DOHH2 (cell line): ENCODE measurements around the gene PAPPA.

Experiments used
- H3F3A ChIP-seq: fragments of 200-600 bp; sonication (generic), shearing (Covaris generic); 2 replicates; pipeline ENCODE4 v1.6.0; 2016; ENCODE audit warnings: antibody characterized with exemption, mild to moderate bottlenecking; ENCODE audit not compliant: control insufficient read depth, insufficient read depth
- H3K27ac ChIP-seq: fragments of 200-600 bp; sonication (generic); 2 replicates; pipeline ENCODE4 v1.5.1; 2014; ENCODE audit warnings: low read depth, mild to moderate bottlenecking, low read length, moderate library complexity
- H3K27me3 ChIP-seq: fragments of 200-600 bp; sonication (generic); 2 replicates; pipeline ENCODE4 v1.6.1; 2014; ENCODE audit warnings: mild to moderate bottlenecking, low read length, mixed read lengths; ENCODE audit not compliant: control insufficient read depth
- H3K36me3 ChIP-seq: fragments of 200-600 bp; sonication (generic); 2 replicates; pipeline ENCODE4 v1.6.1; 2014; ENCODE audit warnings: mild to moderate bottlenecking, low read length, moderate library complexity, mixed read lengths; ENCODE audit not compliant: control insufficient read depth
- H3K4me1 ChIP-seq: fragments of 200-600 bp; sonication (generic); 2 replicates; pipeline ENCODE4 v1.6.1; 2014; ENCODE audit warnings: mild to moderate bottlenecking, low read length, mixed read lengths; ENCODE audit not compliant: control insufficient read depth
- H3K4me2 ChIP-seq: fragments of 200-600 bp; sonication (generic); 2 replicates; pipeline ENCODE4 v1.6.0; 2014; ENCODE audit warnings: mild to moderate bottlenecking, low read length, moderate library complexity
- H3K4me3 ChIP-seq: fragments of 200-600 bp; sonication (generic); 2 replicates; pipeline ENCODE4 v1.5.1; 2014; ENCODE audit warnings: mild to moderate bottlenecking, low read length, mixed read lengths
- H3K79me2 ChIP-seq: fragments of 200-600 bp; sonication (generic); 2 replicates; pipeline ENCODE4 v1.6.1; 2014; ENCODE audit warnings: mild to moderate bottlenecking, low read length, mixed read lengths; ENCODE audit not compliant: control insufficient read depth
- H3K9me2 ChIP-seq: fragments of 200-600 bp; sonication (generic); replicated peaks from 2 replicates; pipeline ENCODE4 v1.6.1; 2014; ENCODE audit warnings: mild to moderate bottlenecking, low read length, mixed read lengths; ENCODE audit not compliant: control insufficient read depth
- H3K9me3 ChIP-seq: fragments of 200-600 bp; sonication (generic); 2 replicates; pipeline ENCODE4 v1.6.1; 2014; ENCODE audit warnings: antibody characterized with exemption, low read length, mixed read lengths; ENCODE audit not compliant: control insufficient read depth, insufficient read depth
- H4K20me1 ChIP-seq: fragments of 200-600 bp; sonication (generic); 2 replicates; pipeline ENCODE4 v1.6.0; 2014; ENCODE audit warnings: low read depth, mild to moderate bottlenecking, antibody characterized with exemption, low read length, moderate library complexity; ENCODE audit not compliant: control insufficient read depth, insufficient read depth
- EZH2phosphoT487 ChIP-seq: fragments of 200-600 bp; sonication (generic); IDR thresholded peaks from 2 replicates; pipeline ENCODE4 v1.6.1; 2017; ENCODE audit warnings: borderline replicate concordance, mild to moderate bottlenecking, antibody characterized with exemption, low read length, moderate library complexity, mixed read lengths
- TF ChIP-seq, protein P1 (sequence below): fragments of 200-600 bp; sonication (generic); IDR thresholded peaks from one replicate; pipeline ENCODE4 v1.5.1; 2014; ENCODE audit warnings: antibody characterized with exemption, mild to moderate bottlenecking, low read depth, low read length; ENCODE audit not compliant: poor library complexity, severe bottlenecking

PAPPA gene

DNA sequence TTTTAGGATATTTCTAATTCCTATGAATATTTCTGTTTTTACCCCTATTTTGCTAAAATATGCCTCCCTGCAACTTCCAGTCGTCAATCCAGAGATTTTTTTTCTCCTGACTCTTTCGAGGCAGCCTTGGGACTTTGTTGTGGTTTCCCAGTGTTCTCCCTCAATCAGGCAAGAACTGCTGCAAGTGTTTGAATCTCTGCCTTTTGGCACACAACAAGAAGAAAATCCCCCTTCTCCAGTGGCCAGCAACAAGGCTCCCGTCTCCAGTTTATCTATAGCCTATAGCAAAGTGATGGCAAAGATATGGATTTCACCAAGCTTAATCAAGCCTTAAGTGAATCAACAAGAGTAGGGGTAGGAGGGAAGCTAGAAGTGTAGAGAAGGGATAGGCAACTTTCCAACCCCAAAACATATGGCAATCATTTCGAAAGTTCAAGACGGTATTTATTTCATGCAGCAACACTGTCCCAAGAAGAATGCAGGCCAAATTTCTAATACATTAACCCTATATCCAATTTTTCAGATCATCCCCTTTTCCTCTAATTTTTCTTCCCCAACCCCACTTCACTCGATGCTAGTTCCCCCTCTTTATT lies 37.7 kb upstream of the PAPPA start:
- H3K4me2 ChIP-seq = no peak overlapping the region
- H3K9me2 ChIP-seq = no peaks in the 10 kb centered on the region
- H3K27ac ChIP-seq = no peak overlapping the region
- H3K79me2 ChIP-seq = no peaks in the 10 kb centered on the region
- H4K20me1 ChIP-seq = no peaks in the 10 kb centered on the region
- no peaks in the 10 kb centered on the region for H3K27me3 ChIP-seq
- no peaks in the 10 kb centered on the region for H3K4me1 ChIP-seq
- no peaks in the 10 kb centered on the region for H3K9me3 ChIP-seq
- H3K4me3 ChIP-seq = no peak overlapping the region
- no peaks in the 10 kb centered on the region for H3F3A ChIP-seq
- no peaks in the 10 kb centered on the region for H3K36me3 ChIP-seq
- TF ChIP-seq, protein P1, sequence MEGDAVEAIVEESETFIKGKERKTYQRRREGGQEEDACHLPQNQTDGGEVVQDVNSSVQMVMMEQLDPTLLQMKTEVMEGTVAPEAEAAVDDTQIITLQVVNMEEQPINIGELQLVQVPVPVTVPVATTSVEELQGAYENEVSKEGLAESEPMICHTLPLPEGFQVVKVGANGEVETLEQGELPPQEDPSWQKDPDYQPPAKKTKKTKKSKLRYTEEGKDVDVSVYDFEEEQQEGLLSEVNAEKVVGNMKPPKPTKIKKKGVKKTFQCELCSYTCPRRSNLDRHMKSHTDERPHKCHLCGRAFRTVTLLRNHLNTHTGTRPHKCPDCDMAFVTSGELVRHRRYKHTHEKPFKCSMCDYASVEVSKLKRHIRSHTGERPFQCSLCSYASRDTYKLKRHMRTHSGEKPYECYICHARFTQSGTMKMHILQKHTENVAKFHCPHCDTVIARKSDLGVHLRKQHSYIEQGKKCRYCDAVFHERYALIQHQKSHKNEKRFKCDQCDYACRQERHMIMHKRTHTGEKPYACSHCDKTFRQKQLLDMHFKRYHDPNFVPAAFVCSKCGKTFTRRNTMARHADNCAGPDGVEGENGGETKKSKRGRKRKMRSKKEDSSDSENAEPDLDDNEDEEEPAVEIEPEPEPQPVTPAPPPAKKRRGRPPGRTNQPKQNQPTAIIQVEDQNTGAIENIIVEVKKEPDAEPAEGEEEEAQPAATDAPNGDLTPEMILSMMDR = no peak
- no peak for TF ChIP-seq EZH2phosphoT487

DNA sequence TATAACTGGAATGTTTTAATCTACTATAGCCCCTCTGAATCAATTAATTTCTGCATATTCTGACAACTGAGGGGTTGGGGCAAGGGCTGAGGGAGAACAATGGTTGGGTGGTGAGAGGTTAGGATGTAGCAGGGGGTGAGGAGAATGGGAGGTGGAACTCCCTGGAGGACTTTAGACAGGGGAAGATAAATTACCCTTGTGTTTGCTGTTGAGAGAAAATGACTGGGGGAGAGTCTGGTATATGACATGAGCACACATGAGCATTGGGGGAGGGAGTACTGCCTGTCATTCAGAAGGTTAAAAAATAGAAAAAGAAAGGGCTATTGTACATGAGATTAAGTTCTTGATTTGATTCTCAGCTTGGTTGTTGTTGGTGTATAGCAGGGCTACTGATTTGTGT lies 37.2 kb upstream of the PAPPA start:
- Histone ChIP-seq H3K9me3 (no peaks in the 10 kb centered on the region), H3K9me2 (no peaks in the 10 kb centered on the region), H3K36me3 (no peaks in the 10 kb centered on the region), H4K20me1 (no peaks in the 10 kb centered on the region), H3F3A (no peaks in the 10 kb centered on the region), H3K27me3 (no peaks in the 10 kb centered on the region), H3K79me2 (no peaks in the 10 kb centered on the region), H3K27ac (no peak overlapping the region), H3K4me1 (no peaks in the 10 kb centered on the region), H3K4me3 (no peak overlapping the region), H3K4me2 (no peak overlapping the region)
- TF ChIP-seq EZH2phosphoT487 = no peak
- TF ChIP-seq, protein P1 = no peak

GRCh38 chr9:116123171-116123570 lies 30.4 kb upstream of the PAPPA start:
- TF ChIP-seq, protein P1 = no peak
- TF ChIP-seq EZH2phosphoT487 = no peak
- no peaks in the 10 kb centered on the region for H3K79me2 ChIP-seq
- no peak overlapping the region for H3K4me2 ChIP-seq
- no peaks in the 10 kb centered on the region for H3K4me1 ChIP-seq
- H3K4me3 ChIP-seq = no peak overlapping the region
- no peaks in the 10 kb centered on the region for H3K27me3 ChIP-seq
- H3K27ac ChIP-seq = no peak overlapping the region
- H3F3A ChIP-seq = no peaks in the 10 kb centered on the region
- no peaks in the 10 kb centered on the region for H3K9me2 ChIP-seq
- no peaks in the 10 kb centered on the region for H4K20me1 ChIP-seq
- H3K36me3 ChIP-seq = no peaks in the 10 kb centered on the region
- H3K9me3 ChIP-seq = no peaks in the 10 kb centered on the region
